Small intestine (tissue), 7 donors: ENCODE results near the gene CEP192. TPM values are rescaled to one million over a fixed set of nuclear protein-coding genes. Genes with fewer than 3 reads are reported as not detected.

Experiments used
- DNase-seq, 2 donors: peaks; one replicate each; pipeline versions ENCODE4 v3.0.0 to v3.0.0-alpha.2; 2013
- FAIRE-seq: peaks from 2 replicates; lab custom pipeline; 2012; peaks lifted over from hg19 to GRCh38; lab: Jason Lieb, UNC
- H3K27ac ChIP-seq, 3 donors: one replicate each; pipeline ENCODE4 v1.5.1; 2013; ENCODE audit warnings: low read length in 2 of 3, mild to moderate bottlenecking in 2 of 3, control low read depth in 1 of 3, inconsistent platforms in 1 of 3, low read depth in 1 of 3, moderate library complexity in 1 of 3
- H3K27me3 ChIP-seq, 3 donors: one replicate each; pipeline ENCODE4 v1.6.1; 2013; ENCODE audit warnings: low read length in 3 of 3, inconsistent platforms in 1 of 3; ENCODE audit not compliant: control insufficient read depth in 3 of 3, insufficient read depth in 3 of 3
- H3K36me3 ChIP-seq, 3 donors: one replicate each; pipeline ENCODE4 v1.6.1; 2013; ENCODE audit warnings: low read length in 3 of 3, inconsistent platforms in 1 of 3, low read depth in 1 of 3, mild to moderate bottlenecking in 1 of 3, moderate library complexity in 1 of 3; ENCODE audit not compliant: control insufficient read depth in 3 of 3, insufficient read depth in 2 of 3
- H3K4me1 ChIP-seq, 3 donors: one replicate each; pipeline ENCODE4 v1.6.1; 2013; ENCODE audit warnings: low read length in 2 of 3, inconsistent platforms in 1 of 3, low read depth in 1 of 3, mild to moderate bottlenecking in 1 of 3, moderate library complexity in 1 of 3; ENCODE audit not compliant: control insufficient read depth in 3 of 3, insufficient read depth in 2 of 3
- H3K4me3 ChIP-seq, 3 donors: one replicate each; pipeline ENCODE4 v1.5.1; 2013; ENCODE audit warnings: low read length in 3 of 3, control low read depth in 1 of 3, inconsistent platforms in 1 of 3, low read depth in 1 of 3, mild to moderate bottlenecking in 1 of 3, moderate library complexity in 1 of 3
- H3K9me3 ChIP-seq, 2 donors: one replicate each; pipeline ENCODE4 v1.6.1; 2013; ENCODE audit warnings: low read depth in 1 of 2, low read length in 1 of 2; ENCODE audit not compliant: control insufficient read depth in 2 of 2, insufficient read depth in 1 of 2
- WGBS, 3 donors: extraction: QIAGEN DNeasy Blood & Tissue Kit; methylation state at CpG; one replicate each; pipeline ENCODE4 v1.1.7; 2013; 5-methylcytosine and 5-hydroxymethylcytosine counted together
- polyA plus RNA-seq, 4 donors: library from polyadenylated mRNA; stranded (reverse) in 3 of 4; unstranded in 1 of 4; fragments of 200-250 nt in 3 of 4; fragments of 120-200 nt in 1 of 4; gene quantifications; one replicate each; pipeline versions ENCODE4 v1.2.1 to v1.2.3, GENCODE V29; 2013
- donor health status: healthy with polysubstance abuse.
- donor health status: control.
- donor health status: control.
- donor health status: Bipolar disorder and iron deficiency.
- donor health status: healthy.

The CEP192 gene
- polyA plus RNA-seq, 4 donors = 9.6 to 29.3 (median 12.4) TPM

DNA sequence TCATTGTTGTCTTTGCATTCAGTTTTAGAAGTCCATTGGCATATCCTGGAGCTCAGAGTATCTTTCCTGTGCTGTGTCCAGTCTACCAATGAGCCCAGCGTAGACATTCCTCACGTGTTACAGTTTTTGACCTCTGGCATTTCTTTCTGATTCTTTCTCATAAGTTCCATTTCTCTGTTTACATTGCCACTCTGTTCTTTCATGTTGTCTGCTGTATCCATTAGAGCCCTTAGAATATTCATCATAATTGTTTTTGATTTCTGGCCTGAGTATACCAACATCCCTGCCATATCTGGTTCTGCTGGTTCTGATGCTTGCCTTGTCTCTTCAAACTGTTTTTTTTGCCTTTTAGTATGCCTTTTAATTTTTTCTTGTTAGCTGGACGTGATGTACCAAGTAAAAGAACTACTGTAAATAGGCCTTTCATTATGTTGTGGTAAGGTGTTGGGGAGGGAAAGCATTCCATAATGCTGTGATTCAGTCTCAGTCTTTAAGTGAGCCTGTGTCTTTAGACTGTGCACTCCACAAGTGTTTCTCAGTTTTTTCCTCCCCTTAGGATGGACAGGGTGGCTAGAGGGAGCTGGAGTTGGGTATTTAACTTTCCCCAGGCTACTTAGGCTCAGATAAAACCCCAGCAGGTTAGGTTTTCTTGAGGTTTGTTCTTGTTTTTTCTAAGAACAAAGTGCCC, 35.6 kb downstream of the CEP192 start:
- 90 to 96% (median 92%) methylated on average over 3 of the region's 3 CpGs for WGBS, 3 donors
- Histone ChIP-seq H3K4me3 (no peak overlapping the region), H3K4me1 (no peaks in the 10 kb centered on the region), H3K36me3 (peaks cover 2 to 11% (median 8%) of the 10 kb centered on the region in 3 donors), H3K27ac (no peak overlapping the region), H3K9me3 (peaks cover 0 to 2% of the 10 kb centered on the region in 2 donors), H3K27me3 (no peaks in the 10 kb centered on the region)
- FAIRE-seq (no peak), DNase-seq (no peak)

DNA sequence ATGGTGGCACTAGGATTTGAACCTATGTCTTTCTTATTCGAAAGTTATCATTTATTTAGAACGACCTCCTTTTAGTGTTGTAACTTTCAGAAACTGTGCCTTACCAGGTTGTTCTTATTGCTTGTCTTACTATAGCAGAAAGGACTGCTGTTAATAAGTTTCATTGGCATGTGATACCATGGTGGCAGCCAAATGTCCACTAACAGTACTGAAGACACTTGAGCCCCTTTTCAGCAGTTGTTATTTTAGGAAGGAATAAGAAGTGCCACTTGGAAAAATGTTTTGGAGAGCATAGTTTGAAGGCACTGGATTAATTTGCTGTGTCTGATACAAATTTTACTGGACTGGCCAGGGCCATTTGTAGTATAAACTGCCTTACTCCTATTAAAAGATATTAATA, 37.7 kb downstream of the CEP192 start:
- no peaks in the 10 kb centered on the region for H3K4me1 ChIP-seq
- H3K27ac ChIP-seq = no peak overlapping the region
- FAIRE-seq (no peak), DNase-seq (no peak)
- H3K4me3 ChIP-seq = no peak overlapping the region
- peaks cover 2 to 13% (median 11%) of the 10 kb centered on the region in 3 donors for H3K36me3 ChIP-seq
- H3K27me3 ChIP-seq = no peaks in the 10 kb centered on the region
- WGBS, 3 donors = 89 to 98% (median 92%) methylated on average over 2 of the region's 2 CpGs
- H3K9me3 ChIP-seq = no peaks in the 10 kb centered on the region

DNA sequence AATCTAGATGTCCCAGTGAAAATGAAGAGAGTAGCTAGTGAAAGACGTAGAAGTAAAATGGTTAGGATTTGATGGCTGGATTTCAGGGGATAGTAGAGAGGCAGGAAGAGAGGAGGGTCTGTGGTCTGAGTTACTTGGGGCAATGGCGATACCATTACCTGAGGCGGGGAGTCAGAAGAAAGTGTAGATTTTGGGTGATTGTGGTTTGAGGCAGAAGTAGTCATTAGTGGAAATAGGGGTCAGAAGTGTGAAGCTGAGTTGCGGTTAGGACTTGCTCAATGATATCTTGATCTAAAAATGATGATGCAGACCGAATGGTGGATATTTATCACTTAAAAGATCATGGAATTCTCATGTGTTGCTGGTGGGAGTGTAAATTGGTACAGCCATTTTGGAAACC, 41.0 kb downstream of the CEP192 start:
- Histone ChIP-seq H3K4me3 (no peak overlapping the region), H3K36me3 (peaks cover under 1 to 15% (median 12%) of the 10 kb centered on the region in 3 donors), H3K27ac (no peak overlapping the region), H3K9me3 (no peaks in the 10 kb centered on the region), H3K27me3 (no peaks in the 10 kb centered on the region), H3K4me1 (no peaks in the 10 kb centered on the region)
- DNase-seq (no peak), FAIRE-seq (no peak)
- WGBS, 3 donors = 73 to 87% (median 82%) methylated on average over 5 of the region's 5 CpGs

DNA sequence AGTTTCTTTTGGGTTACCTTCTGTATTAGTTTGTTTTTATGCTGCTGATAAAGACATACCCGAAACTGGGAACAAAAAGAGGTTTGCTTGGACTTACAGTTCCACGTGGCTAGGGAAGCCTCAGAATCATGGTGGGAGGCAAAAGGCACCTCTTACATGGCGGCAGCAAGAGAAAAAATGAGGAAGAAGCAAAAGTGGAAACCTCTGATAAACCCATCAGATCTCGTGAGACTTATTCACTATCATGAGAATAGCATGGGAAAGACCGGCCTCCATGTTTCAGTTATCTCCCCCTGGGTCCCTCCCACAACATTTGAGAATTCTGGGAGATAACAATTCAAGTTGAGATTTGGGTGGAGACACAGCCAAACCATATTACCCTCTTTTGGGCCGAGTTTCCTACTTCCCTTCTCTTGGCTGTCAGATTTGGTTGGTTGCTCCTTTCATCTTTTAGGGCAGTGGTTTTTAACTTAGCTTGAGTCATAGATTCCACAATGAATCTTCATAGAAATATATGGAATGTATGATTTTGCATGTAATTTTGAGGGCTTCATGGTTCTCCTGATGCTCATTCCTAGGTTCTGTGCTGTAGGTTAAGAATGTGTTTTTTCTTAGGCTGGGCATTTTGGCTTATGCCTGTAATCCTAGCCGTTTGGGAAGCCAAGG, 44.2 kb downstream of the CEP192 start:
- no peaks in the 10 kb centered on the region for H3K9me3 ChIP-seq
- no peaks in the 10 kb centered on the region for H3K27me3 ChIP-seq
- no peak overlapping the region for H3K4me3 ChIP-seq
- no peak overlapping the region for H3K27ac ChIP-seq
- H3K4me1 ChIP-seq = no peaks in the 10 kb centered on the region
- 93 to 96% (median 94%) methylated on average over 7 of the region's 7 CpGs for WGBS, 3 donors
- DNase-seq = no peak
- peaks cover 0 to 25% (median 10%) of the 10 kb centered on the region in 3 donors for H3K36me3 ChIP-seq
- FAIRE-seq = no peak

DNA sequence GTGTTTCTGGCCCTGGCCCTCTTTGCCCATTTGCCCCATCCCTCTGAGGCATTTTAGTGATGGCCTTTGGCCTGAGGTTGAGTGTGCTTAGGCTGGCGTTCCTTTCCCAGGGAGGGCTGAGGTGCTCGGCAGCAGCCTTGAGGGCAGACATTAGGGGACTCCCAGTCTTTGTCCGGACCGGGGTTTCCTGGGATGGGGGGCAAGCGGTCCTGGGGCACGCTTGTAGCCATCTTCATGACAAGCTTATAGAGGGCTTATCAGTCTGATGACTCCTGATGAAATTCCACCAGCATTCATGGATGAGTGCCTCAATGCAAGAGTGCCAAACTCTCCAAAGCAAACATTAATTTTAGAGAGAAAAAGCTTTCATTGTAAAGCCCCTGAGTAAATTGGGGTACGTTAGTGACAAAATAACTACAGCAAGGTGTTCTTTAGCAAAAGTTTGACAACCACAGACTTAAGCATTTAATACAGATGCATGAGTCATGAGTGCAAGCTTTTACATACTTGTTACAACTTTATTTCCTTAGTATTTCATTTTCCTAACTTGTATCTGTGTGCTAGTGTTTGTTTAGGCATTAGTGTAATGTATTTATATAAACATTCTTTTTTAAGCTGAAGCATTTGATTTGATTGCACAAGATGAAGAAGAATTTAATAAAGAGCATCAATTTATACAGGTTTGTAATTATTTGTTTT, 45.6 kb downstream of the CEP192 start:
- H3K4me1 ChIP-seq = no peaks in the 10 kb centered on the region
- FAIRE-seq (no peak), DNase-seq (no peak)
- H3K36me3 ChIP-seq = peaks cover 0 to 24% (median 7%) of the 10 kb centered on the region in 3 donors
- H3K27ac ChIP-seq = no peak overlapping the region
- no peak overlapping the region for H3K4me3 ChIP-seq
- no peaks in the 10 kb centered on the region for H3K9me3 ChIP-seq
- WGBS, 3 donors = 83 to 97% (median 93%) methylated on average over 7 of the region's 7 CpGs
- H3K27me3 ChIP-seq = no peaks in the 10 kb centered on the region

DNA sequence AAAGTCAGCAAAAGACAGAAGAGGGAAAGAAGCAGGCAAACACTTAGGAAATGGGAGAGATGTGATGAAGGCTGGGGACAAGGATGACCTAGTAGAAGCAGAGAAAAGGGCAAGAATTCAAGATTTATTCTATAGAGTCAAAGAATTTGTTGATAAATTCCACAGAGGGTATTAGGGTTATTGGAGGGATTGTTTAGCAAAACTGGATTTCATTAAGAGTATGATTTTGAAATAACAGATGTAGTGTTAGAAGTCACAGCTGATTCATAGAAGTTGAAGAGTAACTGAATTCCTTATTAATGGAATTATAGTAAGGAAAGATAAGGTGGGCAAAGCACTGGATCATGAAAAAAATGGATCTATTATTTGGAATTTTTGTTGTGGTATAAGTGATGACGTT, 48.6 kb downstream of the CEP192 start:
- Histone ChIP-seq H3K4me3 (no peak overlapping the region), H3K27ac (no peak overlapping the region), H3K9me3 (no peaks in the 10 kb centered on the region), H3K36me3 (peaks cover 0 to 21% (median 12%) of the 10 kb centered on the region in 3 donors), H3K4me1 (no peaks in the 10 kb centered on the region), H3K27me3 (no peaks in the 10 kb centered on the region)
- WGBS, 3 donors = 91 to 97% (median 93%) methylated on average over 1 of the region's 1 CpG
- FAIRE-seq = no peak
- no peak for DNase-seq

DNA sequence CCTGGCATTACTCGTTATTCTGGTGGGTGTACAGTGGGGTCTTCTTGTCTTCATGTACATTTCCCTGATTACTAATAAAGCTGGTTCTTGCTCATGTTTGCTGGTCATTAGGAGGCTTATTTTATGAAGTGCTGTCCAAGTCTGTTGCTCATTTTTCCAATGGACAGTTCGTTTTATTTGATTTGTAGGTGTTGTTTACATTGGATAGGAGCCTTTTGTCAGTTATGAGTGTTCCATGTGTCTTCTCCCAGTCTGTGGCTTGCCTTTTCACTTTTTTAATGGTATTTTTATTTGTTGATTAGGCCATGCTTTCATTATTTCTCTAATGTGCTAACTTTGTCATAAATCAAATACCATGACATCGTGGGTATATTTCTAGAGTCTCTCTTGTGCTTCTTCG, 51.9 kb downstream of the CEP192 start:
- Histone ChIP-seq H3K27ac (no peak overlapping the region), H3K9me3 (no peaks in the 10 kb centered on the region), H3K4me1 (no peaks in the 10 kb centered on the region), H3K4me3 (no peak overlapping the region), H3K27me3 (no peaks in the 10 kb centered on the region), H3K36me3 (peaks cover 0 to 16% (median 16%) of the 10 kb centered on the region in 3 donors)
- DNase-seq = no peak
- no peak for FAIRE-seq
- 91 to 96% (median 95%) methylated on average over 4 of the region's 4 CpGs for WGBS, 3 donors

DNA sequence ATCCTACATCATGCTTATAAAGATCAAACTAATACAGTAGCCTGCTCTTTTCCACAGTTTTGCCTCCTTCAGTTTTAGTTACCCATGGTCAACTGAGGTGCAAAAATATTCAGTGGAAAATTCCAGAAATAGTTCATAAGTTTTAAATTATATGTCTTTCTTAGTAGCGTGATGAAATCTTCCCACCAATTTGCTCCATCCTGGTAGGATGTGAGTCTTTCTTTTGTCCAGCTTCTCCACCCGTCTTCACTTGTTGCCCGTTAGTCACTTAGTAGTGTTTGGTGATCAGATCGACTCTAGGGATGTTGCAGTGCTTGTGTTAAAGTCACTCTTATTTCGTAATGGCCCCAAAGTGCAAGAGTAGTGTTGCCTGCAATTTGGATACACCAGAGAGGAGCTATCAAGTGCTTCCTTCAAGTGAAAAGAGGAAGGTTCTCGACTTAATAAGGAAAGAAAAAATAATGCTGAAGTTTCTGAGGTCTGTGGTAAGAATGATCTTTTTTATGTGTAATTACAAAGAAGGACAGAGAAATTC, 57.0 kb downstream of the CEP192 start:
- no peak for DNase-seq
- H3K36me3 ChIP-seq = peaks cover 9 to 15% (median 11%) of the 10 kb centered on the region in 3 donors
- no peak for FAIRE-seq
- WGBS, 3 donors = 90 to 95% (median 91%) methylated on average over 6 of the region's 6 CpGs
- no peak overlapping the region for H3K4me3 ChIP-seq
- H3K4me1 ChIP-seq = no peaks in the 10 kb centered on the region
- no peak overlapping the region for H3K27ac ChIP-seq
- H3K9me3 ChIP-seq = no peaks in the 10 kb centered on the region
- H3K27me3 ChIP-seq = no peaks in the 10 kb centered on the region
